Measurements from ENCODE around the gene TLR6. TPM values are rescaled to one million over a fixed set of nuclear protein-coding genes. Genes with fewer than 3 reads are reported as not detected.

Gene TLR6
- total and polyA plus RNA-seq, 10 of the 15 experiments (the other 5 are each of a cell fraction or from before 2014, with no cell fraction given): 1.1 to 49.4 (median 12.5) TPM

DNA sequence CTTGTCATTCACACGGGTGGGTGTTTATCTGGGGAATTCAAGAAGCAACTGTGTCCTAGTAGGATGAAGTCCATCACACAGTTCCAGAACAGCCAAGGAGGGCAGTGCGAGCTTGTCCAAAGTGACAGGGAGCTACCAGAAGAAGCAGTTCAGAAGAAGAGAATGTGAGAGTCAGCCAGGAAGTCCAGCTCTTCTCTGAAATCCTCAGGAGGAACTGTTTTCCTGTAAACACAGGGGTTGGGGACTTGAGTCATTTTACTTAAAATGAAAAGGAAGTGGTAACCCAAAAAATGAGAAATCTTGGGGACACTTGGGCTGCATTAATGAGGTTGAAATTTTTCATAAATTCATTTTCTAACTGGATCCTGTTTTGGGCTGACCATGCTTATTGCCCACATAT lies 65.6 kb downstream of the TLR6 start:
- H3K9me3 ChIP-seq (replicated peaks; ENCODE audit: control insufficient read depth, insufficient read depth, low read length): peaks cover 14% of the 10 kb centered on the region; the same call in 2 of the 3 replicates
- H2AFZ ChIP-seq (ENCODE audit: control insufficient read depth, low read depth, low read length): no peak overlapping the region
- in situ Hi-C loops (cut with MboI) (no loop called here), intact Hi-C loops (cut with micrococcal nuclease; ENCODE audit: unreplicated experiment) (no loop called here)
- TF ChIP-seq RUNX3 (IDR thresholded peaks at IDR 0.05; ENCODE audit: low read length) (peak; percentile 54), EZH2 (IDR thresholded peaks at IDR 0.05; ENCODE audit: borderline replicate concordance, control insufficient read depth, low read depth, low read length) (no peak)
- no peak for ATAC-seq
- no peaks in the 10 kb centered on the region for H3K79me2 ChIP-seq (ENCODE audit: control insufficient read depth, insufficient read depth, low read length)
- peaks cover 11% of the 10 kb centered on the region for H3K4me1 ChIP-seq (ENCODE audit: control insufficient read depth, insufficient read depth, low read length)
- H3K9ac ChIP-seq (ENCODE audit: control insufficient read depth, insufficient read depth, low read length): no peak overlapping the region; the same call in 1 of the 2 replicates
- no peak overlapping the region for H3K4me3 ChIP-seq
- WGBS (ENCODE audit: insufficient coverage, insufficient replicate concordance, low lambda C conversion rate, missing lambda C conversion rate): 14% methylated on average over 2 of the region's 2 CpGs
- BruUV-seq (replicated peaks): no TSS peak
- SMC1A ChIA-PET (ENCODE audit: uncharacterized antibody, unreplicated experiment): interaction anchor here (1.4 to 9.0 kb wide), 4 partner anchors 9 to 69 kb away, joined by 4 to 107 read pairs (median 12); partner anchors contain the start of genes TLR1 and TLR10
- DNase-seq (ENCODE audit: low read depth, low spot score): no peak
- no peak overlapping the region for H3K4me2 ChIP-seq (ENCODE audit: control insufficient read depth, insufficient read depth)
- FAIRE-seq: no peak
- H3K36me3 ChIP-seq (ENCODE audit: control insufficient read depth in 2 of 2, insufficient read depth in 2 of 2, low read length in 1 of 2): peaks cover 0 to 5% of the 10 kb centered on the region in 2 experiments; a peak in 3 of 4 replicates
- no peaks in the 10 kb centered on the region for H4K20me1 ChIP-seq (ENCODE audit: control insufficient read depth, insufficient read depth)
- no peaks in the 10 kb centered on the region for H3K27me3 ChIP-seq (replicated peaks in 1 of 2; ENCODE audit: control insufficient read depth in 2 of 2, insufficient read depth in 2 of 2, low read length in 1 of 2)
- RAD21 ChIA-PET (ENCODE audit: unreplicated experiment): interaction anchor here (0.9 to 1.1 kb wide), 2 partner anchors 8 to 13 kb away, joined by 4 to 7 read pairs; partner anchors contain the start of genes TLR1 and TLR10
- POLR2A ChIA-PET: interaction anchor here (1.0 to 3.4 kb wide), 4 partner anchors 9 to 40 kb away, joined by 3 to 9 read pairs (median 4); no protein-coding TSS in a partner anchor
- no peak overlapping the region; the same call in 1 of the 2 replicates for H3K27ac ChIP-seq (ENCODE audit: control insufficient read depth, insufficient read depth)
- CTCF ChIA-PET: interaction anchor here (1.7 to 3.9 kb wide), 3 partner anchors 9 to 31 kb away, joined by 6 to 21 read pairs (median 15); partner anchors contain the start of gene TLR1

DNA sequence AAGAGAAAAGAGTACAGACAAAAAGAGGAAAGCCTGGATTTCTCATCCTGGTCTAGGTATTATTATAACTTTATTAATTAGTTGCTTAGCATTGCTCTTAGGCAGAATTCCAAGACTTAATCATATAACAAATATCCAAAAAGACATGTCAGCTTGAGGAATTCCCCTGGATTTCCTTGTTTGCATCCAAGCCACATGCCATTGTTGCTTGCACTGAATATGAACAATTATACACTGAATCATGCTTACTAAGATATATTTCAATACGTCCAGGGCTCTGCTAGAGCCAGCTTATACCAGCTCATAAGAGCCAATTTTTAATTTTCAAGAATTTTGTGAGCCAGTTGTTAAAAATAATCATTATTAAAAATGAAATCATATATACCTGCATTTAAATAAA lies 68.3 kb downstream of the TLR6 start:
- Histone ChIP-seq H3K9ac (ENCODE audit: control insufficient read depth, insufficient read depth, low read length) (no peak overlapping the region), H3K36me3 (ENCODE audit: control insufficient read depth in 2 of 2, insufficient read depth in 2 of 2, low read length in 1 of 2) (no peaks in the 10 kb centered on the region), H3K9me3 (replicated peaks; ENCODE audit: control insufficient read depth, insufficient read depth, low read length) (peaks cover 15% of the 10 kb centered on the region; the same call in 2 of the 3 replicates), H3K4me2 (ENCODE audit: control insufficient read depth, insufficient read depth) (no peak overlapping the region), H2AFZ (ENCODE audit: control insufficient read depth, low read depth, low read length) (no peak overlapping the region), H3K79me2 (ENCODE audit: control insufficient read depth, insufficient read depth, low read length) (peaks cover 1% of the 10 kb centered on the region), H4K20me1 (ENCODE audit: control insufficient read depth, insufficient read depth) (no peaks in the 10 kb centered on the region), H3K4me1 (ENCODE audit: control insufficient read depth, insufficient read depth, low read length) (peaks cover 22% of the 10 kb centered on the region), H3K27ac (ENCODE audit: control insufficient read depth, insufficient read depth) (no peak overlapping the region), H3K4me3 (no peak overlapping the region), H3K27me3 (replicated peaks in 1 of 2; ENCODE audit: control insufficient read depth in 2 of 2, insufficient read depth in 2 of 2, low read length in 1 of 2) (no peaks in the 10 kb centered on the region)
- in situ Hi-C loops (cut with MboI): no loop called here
- DNase-seq (ENCODE audit: low read depth, low spot score) (no peak), FAIRE-seq (no peak), ATAC-seq (no peak)
- no TSS peak for BruUV-seq (replicated peaks)
- ChIA-PET CTCF (interaction anchor here (1.0 to 3.9 kb wide), 7 partner anchors 10 to 115 kb away, joined by 3 to 21 read pairs (median 8); partner anchors contain the start of gene TLR1), RAD21 (ENCODE audit: unreplicated experiment) (interaction anchor here (1.8 kb wide), 1 partner anchor 16 kb away, joined by 6 read pairs; no protein-coding TSS in a partner anchor), POLR2A (interaction anchor here (2.5 kb wide), 1 partner anchor 15 kb away, joined by 10 read pairs; no protein-coding TSS in a partner anchor), SMC1A (ENCODE audit: uncharacterized antibody, unreplicated experiment) (interaction anchor here (1.3 to 9.0 kb wide), 4 partner anchors 14 to 72 kb away, joined by 3 to 107 read pairs (median 15); partner anchors contain the start of gene TLR1)
- 0 out of 4 replicates have a peak, but pooled peaks of 1 of the 2 experiments have one; percentile 1 for TF ChIP-seq IKZF2 (IDR thresholded peaks at IDR 0.05)
- TF ChIP-seq HDAC6 (IDR thresholded peaks at IDR 0.05; ENCODE audit: unreplicated experiment): no peak
- WGBS (ENCODE audit: insufficient coverage, insufficient replicate concordance, low lambda C conversion rate, missing lambda C conversion rate): 86% methylated on average over 1 of the region's 1 CpG
- intact Hi-C loops (cut with micrococcal nuclease; ENCODE audit: unreplicated experiment): no loop called here
